HG03108 (cell line): ENCODE results near the gene SARM1.
A peak's percentile ranks its signal among the peaks of the same experiment; 100 is the strongest.

ENCODE experiments used
- ATAC-seq: cut with Tn5 transposase; IDR thresholded peaks from one replicate; pipeline ENCODE4 v1.9.1; 2021; ENCODE audit warnings: moderate library complexity; ENCODE audit not compliant: unreplicated experiment

The SARM1 gene

GRCh38 chr17:28367641-28368305 lies 3.7 kb upstream of the SARM1 start:
- no peak for ATAC-seq

DNA sequence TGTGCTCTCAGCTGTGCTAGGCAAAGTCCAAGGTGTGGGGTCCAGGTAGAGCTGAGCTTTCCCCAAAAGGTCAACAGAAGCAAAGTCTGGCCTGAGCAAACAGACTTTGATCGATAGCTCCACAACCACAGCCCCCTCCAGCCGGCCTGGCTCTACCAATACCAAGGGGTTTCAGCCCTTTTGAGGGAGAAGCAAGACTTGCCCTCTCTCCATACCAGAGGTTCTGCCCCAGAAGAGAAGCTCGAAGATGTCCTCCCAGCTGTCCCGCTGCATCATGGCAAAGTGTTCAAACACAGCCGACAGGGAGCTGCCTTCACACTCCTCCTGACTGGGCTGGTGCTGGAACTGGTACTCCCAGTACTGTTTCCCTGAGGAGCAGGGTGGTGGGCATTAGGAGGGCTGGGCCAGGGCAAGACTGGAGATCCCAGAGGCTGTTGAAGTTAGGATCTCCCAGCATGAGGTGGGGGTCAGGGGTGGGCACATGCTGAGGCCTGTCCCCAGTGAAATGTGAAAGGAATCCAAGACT lies 3.1 kb upstream of the SARM1 start:
- ATAC-seq = no peak

DNA sequence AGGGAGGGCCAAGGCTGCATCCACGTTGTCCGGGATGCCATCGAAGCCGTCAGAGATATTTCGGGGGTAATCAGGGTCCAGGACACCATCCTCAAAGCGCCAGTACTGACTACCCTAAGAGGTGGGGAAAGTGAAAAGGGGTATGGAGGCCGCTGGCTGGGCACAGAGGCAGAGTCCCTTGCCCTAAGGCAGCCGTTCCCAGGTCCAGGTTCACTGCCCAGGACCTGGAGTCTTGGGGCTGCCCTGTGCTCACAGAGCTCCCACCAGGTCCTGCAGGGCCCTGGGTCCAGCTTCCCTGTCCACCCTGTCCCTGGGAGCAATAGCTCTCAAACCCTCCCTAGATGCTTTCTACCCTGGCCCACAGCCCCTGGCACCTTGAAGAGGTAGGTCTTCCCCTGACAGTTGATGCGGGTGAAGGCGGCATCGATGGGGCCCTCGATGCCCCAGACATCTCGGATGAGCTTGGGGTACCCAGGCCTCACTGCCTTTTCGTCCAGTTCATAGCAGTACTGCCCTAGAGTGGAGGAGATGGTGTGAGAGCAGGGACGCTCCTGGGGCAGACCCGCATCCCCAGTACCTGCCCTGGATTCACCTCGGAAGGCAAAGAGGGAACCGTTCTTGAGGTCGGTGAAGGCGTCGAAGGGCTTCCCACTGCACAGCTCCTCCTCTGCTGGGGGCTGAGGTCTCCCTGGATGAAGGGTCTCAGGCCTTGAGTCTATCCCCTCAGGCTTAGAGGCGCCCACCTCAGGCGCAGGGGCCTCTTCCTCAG lies 2.4 kb upstream of the SARM1 start:
- no peak for ATAC-seq

DNA sequence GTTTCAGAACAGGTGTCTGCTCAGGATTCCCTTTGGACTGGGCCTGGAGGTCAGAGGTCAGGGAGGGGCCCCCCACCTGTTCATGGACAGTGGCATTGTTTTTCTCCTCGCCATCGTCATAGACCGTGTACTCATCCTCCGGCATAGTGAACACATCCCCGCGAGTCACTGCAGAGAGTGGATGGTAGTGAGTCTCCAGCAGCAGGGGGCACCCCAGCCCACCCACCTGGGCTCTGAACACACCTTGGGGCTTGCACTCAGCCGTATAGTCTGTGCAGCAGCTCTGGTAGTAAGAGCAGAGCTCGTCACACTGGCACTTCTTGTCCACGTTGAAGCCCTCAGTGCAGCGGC lies 1.8 kb upstream of the SARM1 start:
- no peak for ATAC-seq

- ATAC-seq = no peak
Observed at GRCh38 chr17:28370035-28370743, 1.3 kb upstream of the SARM1 start, which contains the start of gene VTN. Gene VTN (minus strand): TSS chr17:28370307. CDS start chr17:28370203, 104 bp downstream.

GRCh38 chr17:28370744-28371103 lies 770 bp upstream of the SARM1 start:
- ATAC-seq = no peak

DNA sequence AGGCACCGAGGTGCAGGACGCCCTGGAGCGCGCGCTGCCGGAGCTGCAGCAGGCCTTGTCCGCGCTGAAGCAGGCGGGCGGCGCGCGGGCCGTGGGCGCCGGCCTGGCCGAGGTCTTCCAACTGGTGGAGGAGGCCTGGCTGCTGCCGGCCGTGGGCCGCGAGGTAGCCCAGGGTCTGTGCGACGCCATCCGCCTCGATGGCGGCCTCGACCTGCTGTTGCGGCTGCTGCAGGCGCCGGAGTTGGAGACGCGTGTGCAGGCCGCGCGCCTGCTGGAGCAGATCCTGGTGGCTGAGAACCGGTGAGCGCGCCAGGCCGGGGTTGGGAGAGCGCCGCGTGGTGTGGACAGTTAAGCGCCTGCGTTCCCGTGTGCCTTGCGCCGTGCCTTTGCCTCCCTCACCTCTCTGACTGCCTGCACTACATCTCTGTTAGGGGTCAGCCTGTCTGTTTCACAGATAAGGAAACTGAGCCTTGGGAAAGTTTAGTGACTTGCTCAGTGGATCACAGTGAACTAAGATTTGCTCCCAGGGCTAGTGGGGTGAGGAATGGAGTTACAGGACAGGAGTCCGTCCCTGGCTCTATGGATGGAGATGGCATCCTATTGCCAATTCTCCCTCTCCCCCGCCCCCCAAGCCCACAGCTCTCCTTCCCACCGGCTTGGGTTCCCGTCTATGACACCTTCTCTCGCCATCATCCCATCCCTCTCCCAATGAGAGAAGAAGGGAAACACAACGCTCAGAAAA lies 880 bp downstream of the SARM1 start:
- peak; percentile 16 for ATAC-seq

DNA sequence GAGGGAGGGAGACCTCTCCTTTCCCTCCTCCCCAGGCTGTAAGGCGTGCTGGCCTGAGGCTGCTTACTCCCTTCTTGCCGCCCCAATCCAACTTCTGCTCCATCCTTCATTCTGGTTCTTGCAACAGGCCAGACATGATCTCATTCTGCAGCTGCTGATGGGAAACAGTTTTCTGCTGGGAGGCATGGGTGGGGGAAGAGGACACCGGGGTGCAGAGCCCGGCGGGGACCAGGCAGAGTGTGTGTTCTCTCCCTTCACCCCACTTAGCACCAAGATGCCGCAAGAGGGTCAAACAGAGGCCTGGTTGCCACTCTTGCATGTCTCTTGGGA lies 1.4 kb downstream of the SARM1 start:
- no peak for ATAC-seq

DNA sequence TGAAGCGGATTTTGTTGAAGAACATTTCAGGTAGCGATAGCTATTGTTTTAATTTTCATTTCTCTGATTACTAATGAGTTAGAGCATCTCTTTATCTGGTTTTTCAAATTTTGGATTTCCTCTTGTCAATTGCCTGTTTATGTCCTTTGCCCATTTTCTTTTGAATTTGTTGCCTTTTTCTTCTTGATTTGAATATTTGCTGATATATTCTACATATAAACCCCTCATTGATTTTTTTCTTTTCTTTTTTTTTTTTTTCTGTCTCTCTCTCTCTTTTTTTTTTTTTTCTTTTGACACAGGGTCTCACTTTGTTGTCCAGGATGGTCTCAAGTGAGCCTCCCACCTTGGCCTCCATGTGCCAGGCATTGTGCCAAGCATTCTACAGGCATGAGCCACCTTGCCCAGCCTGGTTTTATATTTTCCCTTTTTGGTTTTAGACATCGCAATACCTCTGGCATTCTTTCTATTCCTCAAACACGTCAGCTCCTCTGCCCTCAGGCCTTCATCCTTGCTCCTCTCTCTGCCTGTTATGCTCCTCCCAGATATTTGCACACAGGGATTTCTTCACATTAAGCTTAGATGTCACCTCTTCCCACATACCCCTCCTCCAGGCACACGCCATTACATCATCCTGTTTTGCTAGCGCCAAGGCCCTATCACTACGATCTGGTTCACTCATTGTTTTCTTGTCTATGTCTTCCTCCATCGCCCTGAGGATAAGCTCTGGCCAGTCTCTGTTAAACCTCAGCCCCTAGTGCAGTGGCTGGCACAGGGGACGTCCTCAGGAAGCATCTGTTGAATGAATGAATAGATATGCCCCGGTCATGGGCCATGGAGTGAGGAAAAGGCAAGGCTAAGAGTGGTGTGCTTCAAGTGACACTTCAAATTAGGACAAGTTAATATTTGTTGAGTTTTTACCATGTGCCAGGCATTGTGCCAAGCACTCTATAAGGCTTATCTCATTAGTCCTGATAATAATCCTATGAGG lies 8.6 kb downstream of the SARM1 start:
- ATAC-seq = no peak

DNA sequence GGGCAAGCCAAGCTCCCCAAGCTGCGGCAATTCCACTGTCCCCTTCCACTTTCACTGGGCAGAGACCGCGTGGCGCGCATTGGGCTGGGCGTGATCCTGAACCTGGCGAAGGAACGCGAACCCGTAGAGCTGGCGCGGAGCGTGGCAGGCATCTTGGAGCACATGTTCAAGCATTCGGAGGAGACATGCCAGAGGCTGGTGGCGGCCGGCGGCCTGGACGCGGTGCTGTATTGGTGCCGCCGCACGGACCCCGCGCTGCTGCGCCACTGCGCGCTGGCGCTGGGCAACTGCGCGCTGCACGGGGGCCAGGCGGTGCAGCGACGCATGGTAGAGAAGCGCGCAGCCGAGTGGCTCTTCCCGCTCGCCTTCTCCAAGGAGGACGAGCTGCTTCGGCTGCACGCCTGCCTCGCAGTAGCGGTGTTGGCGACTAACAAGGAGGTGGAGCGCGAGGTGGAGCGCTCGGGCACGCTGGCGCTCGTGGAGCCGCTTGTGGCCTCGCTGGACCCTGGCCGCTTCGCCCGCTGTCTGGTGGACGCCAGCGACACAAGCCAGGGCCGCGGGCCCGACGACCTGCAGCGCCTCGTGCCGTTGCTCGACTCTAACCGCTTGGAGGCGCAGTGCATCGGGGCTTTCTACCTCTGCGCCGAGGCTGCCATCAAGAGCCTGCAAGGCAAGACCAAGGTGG lies 9.8 kb downstream of the SARM1 start:
- no peak for ATAC-seq

DNA sequence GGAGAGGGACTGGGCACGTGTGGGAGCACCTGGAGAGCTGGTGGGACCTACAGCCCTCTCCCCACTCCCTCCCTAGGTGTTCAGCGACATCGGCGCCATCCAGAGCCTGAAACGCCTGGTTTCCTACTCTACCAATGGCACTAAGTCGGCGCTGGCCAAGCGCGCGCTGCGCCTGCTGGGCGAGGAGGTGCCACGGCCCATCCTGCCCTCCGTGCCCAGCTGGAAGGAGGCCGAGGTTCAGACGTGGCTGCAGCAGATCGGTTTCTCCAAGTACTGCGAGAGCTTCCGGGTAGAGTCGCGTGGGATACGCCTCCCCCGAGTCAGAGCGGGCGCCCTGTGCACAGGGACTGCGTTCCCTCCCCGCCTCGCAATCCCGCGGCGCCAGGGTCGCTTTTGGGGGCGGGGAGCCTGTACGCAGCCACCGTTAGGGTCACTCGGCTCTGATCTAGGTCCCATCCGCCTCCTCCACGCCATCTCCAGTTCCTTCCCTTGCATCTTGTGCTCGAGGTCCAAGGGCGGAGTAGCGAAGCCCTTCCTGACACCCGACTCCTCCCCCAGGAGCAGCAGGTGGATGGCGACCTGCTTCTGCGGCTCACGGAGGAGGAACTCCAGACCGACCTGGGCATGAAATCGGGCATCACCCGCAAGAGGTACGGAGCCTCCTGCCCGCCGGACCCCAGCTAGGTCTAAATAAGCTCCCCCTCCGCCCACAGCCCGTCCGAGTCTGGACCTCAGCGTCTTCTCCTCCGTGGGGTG lies 13.0 kb downstream of the SARM1 start:
- ATAC-seq = no peak

DNA sequence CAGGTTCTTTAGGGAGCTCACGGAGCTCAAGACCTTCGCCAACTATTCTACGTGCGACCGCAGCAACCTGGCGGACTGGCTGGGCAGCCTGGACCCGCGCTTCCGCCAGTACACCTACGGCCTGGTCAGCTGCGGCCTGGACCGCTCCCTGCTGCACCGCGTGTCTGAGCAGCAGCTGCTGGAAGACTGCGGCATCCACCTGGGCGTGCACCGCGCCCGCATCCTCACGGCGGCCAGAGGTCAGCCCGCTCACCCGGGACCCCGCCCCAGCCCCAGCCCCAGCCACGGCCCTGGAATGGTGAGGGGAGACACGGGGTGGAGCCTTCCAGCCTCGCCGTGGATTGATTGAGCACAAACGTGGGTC lies 13.5 kb downstream of the SARM1 start:
- ATAC-seq = no peak

- ATAC-seq = no peak
Observed at GRCh38 chr17:28385406-28385805, 13.9 kb downstream of the SARM1 start.

DNA sequence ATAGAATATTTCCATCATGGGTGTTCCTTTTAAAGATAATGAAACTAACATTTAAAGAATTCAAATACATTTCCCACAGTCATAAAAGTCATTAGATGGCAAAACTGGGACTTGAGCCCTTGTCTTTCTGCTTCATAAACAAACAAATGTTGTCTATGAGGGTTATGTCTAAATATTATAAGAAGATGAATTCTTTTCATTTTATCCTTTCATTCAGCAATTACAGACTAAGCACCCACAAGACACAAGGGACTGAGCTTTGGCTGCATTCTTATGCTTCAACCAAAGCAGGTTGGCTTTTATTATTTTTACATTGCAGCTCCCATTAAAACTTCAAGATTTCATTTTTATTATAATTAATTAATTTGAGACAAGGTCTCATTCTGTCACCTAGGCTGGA lies 14.9 kb downstream of the SARM1 start:
- ATAC-seq = no peak

- ATAC-seq = no peak
Observed at GRCh38 chr17:28388106-28388505, 16.6 kb downstream of the SARM1 start.

DNA sequence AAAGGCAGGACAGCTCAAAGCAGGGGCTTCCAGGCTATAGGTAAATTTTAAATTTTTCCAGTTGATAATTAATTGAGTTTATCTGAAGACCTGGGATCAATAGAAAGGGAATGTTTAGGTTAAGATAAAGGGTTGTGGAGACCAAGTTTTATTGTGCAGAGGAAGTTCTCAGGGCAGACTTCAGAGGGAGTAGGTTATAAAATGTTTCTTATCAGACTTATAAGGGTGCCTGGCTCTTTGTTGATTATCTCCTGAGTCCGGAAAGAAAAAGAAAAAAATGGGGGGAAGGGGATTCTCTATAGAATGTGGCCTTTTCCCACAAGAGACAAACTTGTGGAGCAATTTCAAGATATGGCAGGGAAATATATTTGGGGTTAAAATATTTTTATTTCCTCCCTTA lies 18.6 kb downstream of the SARM1 start:
- no peak for ATAC-seq

DNA sequence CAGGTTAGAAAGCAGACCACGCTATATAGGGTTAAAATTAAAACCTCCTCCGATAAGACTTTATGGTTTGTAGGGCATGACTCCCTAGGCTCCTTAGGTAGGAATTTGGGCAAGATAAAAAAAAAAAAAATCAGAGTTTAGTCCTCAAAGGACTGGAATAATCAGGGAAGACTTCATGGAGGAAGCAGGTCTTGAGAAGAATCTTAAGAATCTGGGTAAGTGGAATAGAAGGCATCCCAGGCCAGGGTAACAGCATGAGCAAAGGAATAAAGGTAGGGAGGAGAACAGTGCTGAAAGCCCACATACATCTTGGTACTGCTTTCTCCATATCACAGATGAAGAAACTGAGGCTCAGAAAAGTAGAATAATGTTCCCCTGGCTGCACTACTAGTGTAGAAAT lies 19.1 kb downstream of the SARM1 start:
- ATAC-seq = no peak

DNA sequence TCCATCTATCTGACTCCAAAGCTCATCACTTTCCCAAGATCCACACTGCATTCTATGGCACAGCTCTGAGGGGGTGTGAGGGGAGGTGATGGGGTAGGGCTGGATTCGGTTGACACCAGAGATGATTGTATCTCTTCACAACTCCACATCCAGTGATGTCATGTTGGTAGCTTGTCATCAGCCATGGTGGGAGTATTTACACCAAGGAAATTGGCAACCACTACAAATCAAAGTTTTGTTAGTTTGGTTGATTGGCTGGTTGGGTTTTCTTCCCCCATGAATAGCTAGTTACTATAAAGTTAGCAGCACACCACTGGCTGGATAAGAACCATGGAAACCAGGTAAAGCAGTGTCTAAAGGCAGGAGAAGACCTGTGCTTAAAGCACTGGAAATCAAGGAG lies 19.5 kb downstream of the SARM1 start:
- ATAC-seq = no peak

- no peak for ATAC-seq
Observed at GRCh38 chr17:28391401-28391800, 19.9 kb downstream of the SARM1 start.
